HepG2 (cell line): ENCODE results near the gene KLHL11. TPM values are rescaled to one million over a fixed set of nuclear protein-coding genes. Genes with fewer than 3 reads are reported as not detected.

Source experiments
- CBX2 ChIP-seq, 2 experiments: fragments of 200-600 bp in 1 of 2; sonication (generic); formaldehyde crosslinking in 1 of 2; IDR thresholded peaks; 2 replicates each; pipeline versions ENCODE4 v1.7.0 to v1.8.1; 2018 to 2022; ENCODE audit warnings: low read depth in 2 of 2, low read length in 1 of 2, mild to moderate bottlenecking in 1 of 2, missing genetic modification reagents in 1 of 2
- DBP ChIP-seq: sonication (generic); formaldehyde crosslinking; IDR thresholded peaks from 2 replicates; pipeline ENCODE4 v1.4.0; 2020; ENCODE audit warnings: missing genetic modification reagents; ENCODE audit errors: not compliant biosample characterization
- FOSL2 ChIP-seq: sonication (generic); formaldehyde crosslinking; IDR thresholded peaks from 2 replicates; pipeline ENCODE4 v1.4.0; 2020; ENCODE audit warnings: missing genetic modification reagents
- LCORL ChIP-seq, 2 experiments: fragments of 450-650 bp in 1 of 2; sonication (generic) in 1 of 2; formaldehyde crosslinking in 1 of 2; IDR thresholded peaks; 2 replicates each; pipeline versions ENCODE4 v1.5.0 to v1.6.1; 2017 to 2020; ENCODE audit warnings: antibody characterized with exemption in 1 of 2, missing genetic modification reagents in 1 of 2
- RFX3 ChIP-seq: IDR thresholded peaks from 2 replicates; pipeline ENCODE4 v1.6.1; 2016; ENCODE audit warnings: missing biosample characterization, missing genetic modification reagents
- RXRB ChIP-seq: IDR thresholded peaks from 2 replicates; pipeline ENCODE4 v1.6.1; 2016; ENCODE audit warnings: borderline replicate concordance, missing genetic modification reagents, missing compliant biosample characterization
- SALL1 ChIP-seq: sonication (generic); formaldehyde crosslinking; IDR thresholded peaks from 2 replicates; pipeline ENCODE4 v1.8.0; 2022; ENCODE audit warnings: mild to moderate bottlenecking, missing genetic modification reagents
- TARDBP ChIP-seq: sonication (generic); formaldehyde crosslinking; IDR thresholded peaks from 2 replicates; pipeline ENCODE4 v1.8.0; 2022; ENCODE audit warnings: mild to moderate bottlenecking, missing genetic modification reagents
- THAP7 ChIP-seq: sonication (generic); formaldehyde crosslinking; IDR thresholded peaks from 2 replicates; pipeline ENCODE4 v1.8.1; 2023; ENCODE audit warnings: mild to moderate bottlenecking, missing genetic modification reagents
- TP53 ChIP-seq: sonication (generic); formaldehyde crosslinking; conservative IDR thresholded peaks from 2 replicates; pipeline ENCODE4 v1.4.0; 2020; ENCODE audit warnings: missing genetic modification reagents
- YY1 ChIP-seq: IDR thresholded peaks from 2 replicates; pipeline ENCODE4 v1.6.1; 2011; ENCODE audit warnings: low read length, low read depth, moderate library complexity, mild to moderate bottlenecking; ENCODE audit not compliant: insufficient read depth, insufficient replicate concordance
- ZBTB21 ChIP-seq: sonication (generic); formaldehyde crosslinking; IDR thresholded peaks from 2 replicates; pipeline ENCODE4 v1.4.0; 2020; ENCODE audit warnings: missing genetic modification reagents
- ZBTB40 ChIP-seq, 2 experiments: fragments of 450-650 bp in 1 of 2; sonication (generic) in 1 of 2; formaldehyde crosslinking in 1 of 2; IDR thresholded peaks; 2 replicates each; pipeline versions ENCODE4 v1.6.1 to v1.8.0; 2016 to 2022; ENCODE audit warnings: antibody characterized with exemption in 1 of 2, mild to moderate bottlenecking in 1 of 2, missing genetic modification reagents in 1 of 2
- ZNF20 ChIP-seq: sonication (generic); formaldehyde crosslinking; IDR thresholded peaks from 2 replicates; pipeline ENCODE4 v1.4.0; 2020; ENCODE audit warnings: mild to moderate bottlenecking, moderate library complexity, missing genetic modification reagents
- ZNF232 ChIP-seq: sonication (generic); formaldehyde crosslinking; IDR thresholded peaks from 2 replicates; pipeline ENCODE4 v1.4.0; 2020; ENCODE audit warnings: missing genetic modification reagents, borderline replicate concordance
- ZNF430 ChIP-seq: sonication (generic); formaldehyde crosslinking; IDR thresholded peaks from 2 replicates; pipeline ENCODE4 v1.9.0; 2021; ENCODE audit warnings: mild to moderate bottlenecking, missing genetic modification reagents
- ZNF816 ChIP-seq: sonication (generic); formaldehyde crosslinking; IDR thresholded peaks from 2 replicates; pipeline ENCODE4 v1.8.0; 2022; ENCODE audit warnings: missing genetic modification reagents, mild to moderate bottlenecking, borderline replicate concordance
- ZSCAN9 ChIP-seq: IDR thresholded peaks from 2 replicates; pipeline ENCODE4 v1.6.1; 2016; ENCODE audit warnings: borderline replicate concordance
- polyA plus RNA-seq, 8 experiments: library from polyadenylated mRNA; depleted of rRNA in 3 of 8; stranded (reverse) in 7 of 8; unstranded in 1 of 8; fragments of >200 nt; fragmentation: Illumina TruSeq in 4 of 8; extraction: Trizol in 4 of 8; gene quantifications; 2 replicates each; pipeline versions ENCODE4 v1.2.1 to v1.2.3, GENCODE V29; 2011 to 2016; ENCODE audit warnings: low read depth in 4 of 8, missing spikeins in 1 of 8, mixed read lengths in 1 of 8; ENCODE audit not compliant: insufficient read depth in 1 of 8
- total RNA-seq, 5 experiments: library from RNA; depleted of rRNA; stranded (reverse); fragments of >200 nt; fragmentation: Illumina TruSeq; extraction: Trizol; gene quantifications; 2 replicates each; pipeline ENCODE4 v1.2.3, GENCODE V29; 2016; ENCODE audit warnings: low read depth in 1 of 5

The KLHL11 gene
- total and polyA plus RNA-seq, 2 of the 13 experiments (the other 11 are each of a cell fraction or from before 2014, with no cell fraction given) = 7.7 to 27.5 TPM

DNA sequence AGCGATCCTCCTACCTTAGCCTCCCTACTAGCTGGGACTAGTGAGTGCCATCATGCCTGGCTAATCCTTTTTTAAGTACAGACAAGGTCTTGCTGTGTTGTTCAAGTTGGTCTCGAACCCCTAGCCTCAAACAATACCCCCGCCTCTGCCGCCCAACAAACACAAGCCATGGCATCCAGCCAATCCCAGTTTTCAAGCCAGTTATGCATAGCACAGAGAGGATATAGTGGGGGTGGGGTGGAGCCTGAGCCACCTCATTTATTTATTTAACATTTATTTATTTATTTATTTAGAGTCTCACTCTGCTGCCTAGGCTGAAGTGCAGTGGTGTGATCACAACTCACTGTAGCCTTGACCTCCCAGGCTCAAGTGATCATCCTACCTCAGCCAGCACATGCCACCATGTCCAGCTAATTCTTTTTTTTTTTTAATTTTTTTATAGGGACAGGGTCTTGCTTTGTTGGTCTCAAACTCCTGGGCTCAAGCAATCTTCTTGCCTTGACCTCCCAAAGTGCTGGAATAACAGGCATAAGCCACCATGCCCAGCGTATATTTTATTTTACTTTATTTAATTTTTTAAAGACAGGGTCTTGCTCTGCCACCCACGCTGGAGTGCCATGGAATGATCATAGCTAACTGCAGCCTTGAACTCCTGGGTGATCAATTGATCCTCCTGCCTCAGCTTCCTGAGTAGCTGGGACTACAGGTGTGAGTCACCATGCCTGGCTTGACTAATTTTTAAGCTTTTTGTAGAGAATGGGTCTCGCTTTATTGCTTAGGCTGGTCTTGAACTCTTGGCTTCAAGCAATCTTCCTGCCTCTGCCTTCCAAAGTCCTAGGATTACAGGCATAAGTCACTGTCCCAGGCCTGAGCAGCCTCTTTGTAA lies 26.2 kb upstream of the KLHL11 start (continued):
- TF ChIP-seq ZBTB40 (IDR thresholded peaks at IDR 0.05) (no peak), ZBTB40 (CRISPR knock-in tag; IDR thresholded peaks at IDR 0.05) (no peak), FOSL2 (peak; percentile 85), ZNF430 (no peak), ZNF20 (CRISPR knock-in tag) (no peak), DBP (CRISPR knock-in tag) (no peak), TARDBP (CRISPR knock-in tag) (no peak), RFX3 (CRISPR knock-in tag) (no peak), ZSCAN9 (no peak), TP53 (CRISPR knock-in tag) (no peak), RXRB (CRISPR knock-in tag) (peak; percentile 13; the same call in 1 of the 2 replicates), ZNF232 (CRISPR knock-in tag) (no peak), THAP7 (CRISPR knock-in tag) (no peak), ZBTB21 (CRISPR knock-in tag) (no peak), SALL1 (CRISPR knock-in tag) (peak; percentile 41; the same call in 1 of the 2 replicates), LCORL (IDR thresholded peaks at IDR 0.05) (no peak), LCORL (CRISPR knock-in tag; IDR thresholded peaks at IDR 0.05) (peak; percentile 50; the same call in 1 of the 2 replicates), CBX2 (IDR thresholded peaks at IDR 0.05; ENCODE audit: low read depth, low read length) (no peak), CBX2 (CRISPR knock-in tag; IDR thresholded peaks at IDR 0.05; ENCODE audit: low read depth) (no peak), YY1 (no peak), ZNF816 (CRISPR knock-in tag) (no peak)
